Measurements from ENCODE around the gene VNN1. TPM values are rescaled to one million over a fixed set of nuclear protein-coding genes. Genes with fewer than 3 reads are reported as not detected.
"Not testable (repeated sequence)": the region's sequence is repeated elsewhere in the genome, so short reads cannot be mapped to it uniquely, and the experiment has no call there.

The VNN1 gene
- total RNA-seq, 3 donors from 2014 or later = 0.98 to 8.6 (median 2.6) TPM

DNA sequence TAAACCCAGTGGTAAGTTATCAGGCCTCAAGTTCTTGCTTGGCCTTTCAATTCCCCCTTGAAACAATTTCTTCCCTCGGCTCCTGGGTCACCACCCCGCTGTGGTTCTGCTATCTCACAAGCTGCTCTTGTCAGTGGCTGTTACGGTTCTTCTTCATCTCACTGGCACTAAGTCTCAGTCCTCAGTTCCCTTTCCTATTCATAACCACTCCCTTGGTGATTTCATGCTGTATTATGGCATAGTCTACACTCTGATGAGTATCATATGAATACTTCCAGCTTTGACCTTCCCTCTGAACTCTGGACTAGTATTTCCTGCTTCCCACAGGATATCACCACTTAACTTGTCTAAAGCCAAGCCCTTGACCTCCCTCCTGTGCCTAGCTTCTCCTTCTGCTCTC is 62.8 kb downstream of the VNN1 start:
- Histone ChIP-seq H3K36me3 (no peaks in the 10 kb centered on the region), H3K27me3 (no peaks in the 10 kb centered on the region), H3K27ac (no peak overlapping the region), H3K4me3 (no peak overlapping the region), H3K4me1 (no peaks in the 10 kb centered on the region), H3K9me3 (no peaks in the 10 kb centered on the region)
- intact Hi-C loops (cut with DNase I; ENCODE audit: low total_unique reads) = no loop called here
- TF ChIP-seq POLR2AphosphoS5 (IDR thresholded peaks at IDR 0.05) = no peak
- TF ChIP-seq CTCF (IDR thresholded peaks at IDR 0.05) = no peak
- no peak for TF ChIP-seq POLR2A (IDR thresholded peaks at IDR 0.05)
- DNase-seq (ENCODE audit: low spot score in 2 of 2) = no peak

DNA sequence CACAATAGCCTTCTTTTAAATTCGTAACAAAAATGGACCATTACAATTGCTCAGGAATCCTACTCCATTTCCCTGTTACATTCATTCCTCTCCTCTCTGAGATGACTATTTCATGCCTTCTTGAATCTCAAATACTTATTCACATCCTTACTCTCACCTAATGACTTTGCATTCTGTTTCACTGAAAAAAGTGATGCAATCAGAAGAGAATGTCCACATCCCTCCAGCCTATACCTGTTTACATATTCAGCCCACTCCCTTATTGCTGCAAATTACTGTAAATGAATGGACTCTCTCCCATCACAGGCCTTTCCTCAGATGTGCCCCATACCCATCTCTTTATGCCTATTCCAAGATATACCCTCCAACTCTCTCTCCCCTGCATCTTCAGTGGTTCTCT is 63.4 kb downstream of the VNN1 start:
- H3K27ac ChIP-seq = no peak overlapping the region
- H3K36me3 ChIP-seq = no peaks in the 10 kb centered on the region
- TF ChIP-seq POLR2AphosphoS5 (IDR thresholded peaks at IDR 0.05) = no peak
- TF ChIP-seq CTCF (IDR thresholded peaks at IDR 0.05) = no peak
- TF ChIP-seq POLR2A (IDR thresholded peaks at IDR 0.05) = no peak
- no peaks in the 10 kb centered on the region for H3K27me3 ChIP-seq
- H3K4me1 ChIP-seq = no peaks in the 10 kb centered on the region
- no peak for DNase-seq (ENCODE audit: low spot score in 2 of 2)
- intact Hi-C loops (cut with DNase I; ENCODE audit: low total_unique reads) = no loop called here
- H3K4me3 ChIP-seq = no peak overlapping the region
- H3K9me3 ChIP-seq = no peaks in the 10 kb centered on the region

- H3K4me1 ChIP-seq = no peaks in the 10 kb centered on the region
These were observed 65.0 kb downstream of the VNN1 start for GRCh38 chr6:132648828-132649227.

DNA sequence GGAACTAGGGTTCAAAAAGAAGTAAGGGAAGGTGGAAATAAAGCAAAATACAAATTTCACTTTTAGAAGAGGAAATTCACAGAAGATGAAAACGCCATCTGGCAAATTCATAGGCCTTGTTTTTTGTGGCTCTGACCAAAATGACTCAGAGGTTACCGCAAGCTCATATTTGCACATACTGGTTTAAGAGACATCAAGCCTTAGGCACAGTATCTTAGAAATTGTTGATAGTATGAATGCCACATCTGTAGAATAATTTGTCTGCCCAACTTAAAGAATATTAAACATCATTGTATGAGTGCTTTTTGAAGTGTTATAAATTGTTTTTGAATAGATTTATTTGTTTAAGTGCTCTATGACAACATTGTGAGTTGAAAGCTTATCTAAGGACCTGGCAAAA is 65.5 kb downstream of the VNN1 start:
- DNase-seq (ENCODE audit: low spot score in 2 of 2) = no peak
- intact Hi-C loops (cut with DNase I; ENCODE audit: low total_unique reads) = no loop called here
- Histone ChIP-seq H3K9me3 (no peaks in the 10 kb centered on the region), H3K27ac (no peak overlapping the region), H3K4me1 (no peaks in the 10 kb centered on the region), H3K4me3 (no peak overlapping the region), H3K27me3 (no peaks in the 10 kb centered on the region), H3K36me3 (no peaks in the 10 kb centered on the region)
- no peak for TF ChIP-seq CTCF (IDR thresholded peaks at IDR 0.05)
- no peak for TF ChIP-seq POLR2AphosphoS5 (IDR thresholded peaks at IDR 0.05)

More at GRCh38 chr6:132648828-132649227, 65.0 kb downstream of the VNN1 start:
- no peak for DNase-seq (ENCODE audit: low spot score in 2 of 2)
- intact Hi-C loops (cut with DNase I; ENCODE audit: low total_unique reads) = no loop called here
- no peaks in the 10 kb centered on the region for H3K9me3 ChIP-seq
- TF ChIP-seq POLR2AphosphoS5 (IDR thresholded peaks at IDR 0.05) (no peak), POLR2A (IDR thresholded peaks at IDR 0.05) (no peak), CTCF (IDR thresholded peaks at IDR 0.05) (no peak)
- no peaks in the 10 kb centered on the region for H3K27me3 ChIP-seq
- H3K27ac ChIP-seq = no peak overlapping the region
- no peak overlapping the region for H3K4me3 ChIP-seq
- no peaks in the 10 kb centered on the region for H3K36me3 ChIP-seq

DNA sequence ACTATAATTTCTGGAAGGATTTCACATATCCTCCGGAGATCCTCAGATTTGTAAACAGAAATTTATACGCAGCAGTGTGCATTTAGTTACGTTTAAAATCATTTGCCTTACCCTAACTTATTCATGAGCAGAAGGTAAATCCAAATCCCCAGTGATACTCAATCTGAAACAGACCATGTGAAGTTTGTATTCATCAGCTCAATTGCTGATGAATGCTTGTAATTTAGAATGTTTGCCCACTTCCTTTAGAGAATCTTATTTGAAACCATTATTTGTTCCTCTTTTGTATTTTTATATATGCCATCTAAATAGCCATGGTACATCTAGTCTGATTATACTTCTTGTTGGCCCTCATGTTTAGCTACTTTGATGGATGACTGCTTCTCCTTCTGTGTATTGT is 70.3 kb downstream of the VNN1 start:
- TF ChIP-seq POLR2A (IDR thresholded peaks at IDR 0.05) (no peak), POLR2AphosphoS5 (IDR thresholded peaks at IDR 0.05) (no peak), CTCF (IDR thresholded peaks at IDR 0.05) (no peak)
- Histone ChIP-seq H3K4me3 (no peak overlapping the region), H3K27ac (no peak overlapping the region), H3K27me3 (no peaks in the 10 kb centered on the region), H3K36me3 (no peaks in the 10 kb centered on the region), H3K9me3 (no peaks in the 10 kb centered on the region), H3K4me1 (no peaks in the 10 kb centered on the region)
- no peak for DNase-seq (ENCODE audit: low spot score in 2 of 2)
- intact Hi-C loops (cut with DNase I; ENCODE audit: low total_unique reads) = loop anchor here (5.0 kb wide), 1 partner anchor 681 kb away; no protein-coding TSS in a partner anchor

GRCh38 chr6:132637135-132637534 is 76.7 kb downstream of the VNN1 start:
- H3K27me3 ChIP-seq; H3K4me3 ChIP-seq; H3K36me3 ChIP-seq; H3K27ac ChIP-seq; H3K9me3 ChIP-seq; intact Hi-C loops (cut with DNase I; ENCODE audit: low total_unique reads); H3K4me1 ChIP-seq; DNase-seq (ENCODE audit: low spot score in 2 of 2): not testable (repeated sequence)

- H3K4me3 ChIP-seq; H3K36me3 ChIP-seq; H3K27me3 ChIP-seq; H3K27ac ChIP-seq; H3K4me1 ChIP-seq; intact Hi-C loops (cut with DNase I; ENCODE audit: low total_unique reads); H3K9me3 ChIP-seq; DNase-seq (ENCODE audit: low spot score in 2 of 2): not testable (repeated sequence)
These were observed 77.9 kb downstream of the VNN1 start for GRCh38 chr6:132635906-132636305.

- H3K27ac ChIP-seq; H3K27me3 ChIP-seq; H3K36me3 ChIP-seq; H3K4me1 ChIP-seq; DNase-seq (ENCODE audit: low spot score in 2 of 2); intact Hi-C loops (cut with DNase I; ENCODE audit: low total_unique reads); H3K9me3 ChIP-seq; H3K4me3 ChIP-seq: not testable (repeated sequence)
These were observed 78.6 kb downstream of the VNN1 start for GRCh38 chr6:132635288-132635687.

Measured in breast epithelium (tissue), 4 donors.